Loucy (cell line): Measurements from ENCODE around the gene CD34.

Experiments
- EZH2phosphoT487 ChIP-seq: fragments of 200-600 bp; IDR thresholded peaks from 2 replicates; pipeline ENCODE4 v1.6.1; 2018; ENCODE audit warnings: antibody characterized with exemption, mild to moderate bottlenecking, moderate library complexity, borderline replicate concordance
- TF ChIP-seq, protein P1 (sequence below): fragments of 200-600 bp; sonication (generic); conservative IDR thresholded peaks from 2 replicates; pipeline ENCODE4 v1.5.1; 2014; ENCODE audit warnings: mild to moderate bottlenecking, antibody characterized with exemption, low read length

DNA sequence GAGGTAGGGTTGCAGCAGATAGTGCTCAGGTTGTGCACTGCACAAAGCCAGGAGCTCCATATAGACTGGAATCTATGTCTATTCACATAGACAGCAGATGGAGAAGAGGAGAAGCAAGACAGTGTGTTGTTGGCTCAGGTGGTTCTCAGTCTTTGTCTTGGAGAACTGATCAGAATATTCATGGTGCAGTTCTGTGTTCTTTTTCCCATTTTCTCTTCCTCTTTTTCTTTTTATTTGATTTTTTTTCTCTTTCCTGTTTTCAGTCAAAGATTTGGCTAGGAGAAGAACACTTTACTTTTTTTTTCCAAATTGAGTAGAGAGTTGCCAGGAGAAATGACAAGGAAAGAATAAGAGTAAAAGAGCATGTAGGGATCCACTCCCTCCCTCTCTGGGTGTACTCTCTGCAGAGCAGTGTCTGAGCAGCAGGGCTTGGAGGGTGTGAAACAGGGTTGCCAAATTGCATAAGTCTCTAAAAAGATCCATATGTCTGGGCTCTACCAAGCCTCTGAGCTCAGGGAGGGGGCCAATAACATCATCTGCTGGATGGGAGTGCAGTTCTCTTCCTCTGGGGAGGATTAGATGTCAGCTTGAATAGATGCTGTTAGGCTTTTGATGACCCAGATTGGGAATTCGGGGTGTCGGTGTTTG is 8.7 kb upstream of the CD34 start:
- TF ChIP-seq, protein P1, sequence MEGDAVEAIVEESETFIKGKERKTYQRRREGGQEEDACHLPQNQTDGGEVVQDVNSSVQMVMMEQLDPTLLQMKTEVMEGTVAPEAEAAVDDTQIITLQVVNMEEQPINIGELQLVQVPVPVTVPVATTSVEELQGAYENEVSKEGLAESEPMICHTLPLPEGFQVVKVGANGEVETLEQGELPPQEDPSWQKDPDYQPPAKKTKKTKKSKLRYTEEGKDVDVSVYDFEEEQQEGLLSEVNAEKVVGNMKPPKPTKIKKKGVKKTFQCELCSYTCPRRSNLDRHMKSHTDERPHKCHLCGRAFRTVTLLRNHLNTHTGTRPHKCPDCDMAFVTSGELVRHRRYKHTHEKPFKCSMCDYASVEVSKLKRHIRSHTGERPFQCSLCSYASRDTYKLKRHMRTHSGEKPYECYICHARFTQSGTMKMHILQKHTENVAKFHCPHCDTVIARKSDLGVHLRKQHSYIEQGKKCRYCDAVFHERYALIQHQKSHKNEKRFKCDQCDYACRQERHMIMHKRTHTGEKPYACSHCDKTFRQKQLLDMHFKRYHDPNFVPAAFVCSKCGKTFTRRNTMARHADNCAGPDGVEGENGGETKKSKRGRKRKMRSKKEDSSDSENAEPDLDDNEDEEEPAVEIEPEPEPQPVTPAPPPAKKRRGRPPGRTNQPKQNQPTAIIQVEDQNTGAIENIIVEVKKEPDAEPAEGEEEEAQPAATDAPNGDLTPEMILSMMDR: no peak
- TF ChIP-seq EZH2phosphoT487: no peak
